Stimulated activated naive CD8-positive, alpha-beta T cell treated with anti-CD3 and anti-CD28 coated beads, Interleukin-15, Interleukin-2, amounts not matched to agents 100 ng/mL and 50 ng/mL, for 24 hours (primary cell): ENCODE measurements around the gene FAM168A.

Experiments used
- H3K27ac Mint-ChIP-seq: one replicate; pipeline ENCODE4 v1.8.0; 2021; ENCODE audit warnings: mild to moderate bottlenecking, mixed read lengths
- H3K27me3 Mint-ChIP-seq: one replicate; pipeline ENCODE4 v1.8.0; 2021; ENCODE audit warnings: mixed read lengths
- H3K36me3 Mint-ChIP-seq: one replicate; pipeline ENCODE4 v1.8.0; 2021; ENCODE audit warnings: low read depth, mixed read lengths
- H3K4me1 Mint-ChIP-seq: one replicate; pipeline ENCODE4 v1.8.0; 2021; ENCODE audit warnings: low read depth, mixed read lengths
- H3K4me3 Mint-ChIP-seq: one replicate; pipeline ENCODE4 v1.8.0; 2021; ENCODE audit warnings: mild to moderate bottlenecking, mixed read lengths
- H3K9me3 Mint-ChIP-seq: one replicate; pipeline ENCODE4 v1.8.0; 2021; ENCODE audit warnings: mixed read lengths

FAM168A gene

GRCh38 chr11:73390601-73391565 lies 207.0 kb downstream of the FAM168A start:
- Mint-ChIP-seq H3K27me3 (no peaks in the 10 kb centered on the region), H3K4me3 (no peak overlapping the region), H3K27ac (no peak overlapping the region), H3K36me3 (peaks cover 9% of the 10 kb centered on the region), H3K9me3 (no peaks in the 10 kb centered on the region), H3K4me1 (peaks cover 26% of the 10 kb centered on the region)

- Mint-ChIP-seq H3K27me3 (no peaks in the 10 kb centered on the region), H3K4me3 (no peak overlapping the region), H3K36me3 (peaks cover 6% of the 10 kb centered on the region), H3K4me1 (peaks cover 36% of the 10 kb centered on the region), H3K9me3 (no peaks in the 10 kb centered on the region), H3K27ac (peak overlapping the region; percentile 23)
These were observed 208.0 kb downstream of the FAM168A start for GRCh38 chr11:73389916-73390315.

GRCh38 chr11:73389134-73389525 lies 208.8 kb downstream of the FAM168A start:
- H3K27ac Mint-ChIP-seq = no peak overlapping the region
- H3K9me3 Mint-ChIP-seq = no peaks in the 10 kb centered on the region
- H3K36me3 Mint-ChIP-seq = peaks cover 5% of the 10 kb centered on the region
- peaks cover 44% of the 10 kb centered on the region for H3K4me1 Mint-ChIP-seq
- no peak overlapping the region for H3K4me3 Mint-ChIP-seq
- H3K27me3 Mint-ChIP-seq = no peaks in the 10 kb centered on the region

- H3K4me1 Mint-ChIP-seq = peaks cover 50% of the 10 kb centered on the region
- peaks cover 5% of the 10 kb centered on the region for H3K36me3 Mint-ChIP-seq
- no peaks in the 10 kb centered on the region for H3K9me3 Mint-ChIP-seq
- no peak overlapping the region for H3K4me3 Mint-ChIP-seq
- peak overlapping the region; percentile 24 for H3K27ac Mint-ChIP-seq
- no peaks in the 10 kb centered on the region for H3K27me3 Mint-ChIP-seq
These were observed 209.4 kb downstream of the FAM168A start for GRCh38 chr11:73388265-73389133.

- H3K4me1 Mint-ChIP-seq = peaks cover 57% of the 10 kb centered on the region
- H3K4me3 Mint-ChIP-seq = no peak overlapping the region
- peak overlapping the region; percentile 24 for H3K27ac Mint-ChIP-seq
- peaks cover 5% of the 10 kb centered on the region for H3K36me3 Mint-ChIP-seq
- no peaks in the 10 kb centered on the region for H3K9me3 Mint-ChIP-seq
- no peaks in the 10 kb centered on the region for H3K27me3 Mint-ChIP-seq
These were observed 210.2 kb downstream of the FAM168A start for GRCh38 chr11:73387594-73388264.

- H3K36me3 Mint-ChIP-seq = peaks cover 5% of the 10 kb centered on the region
- H3K27ac Mint-ChIP-seq = no peak overlapping the region
- peaks cover 69% of the 10 kb centered on the region for H3K4me1 Mint-ChIP-seq
- H3K4me3 Mint-ChIP-seq = no peak overlapping the region
- H3K9me3 Mint-ChIP-seq = no peaks in the 10 kb centered on the region
- H3K27me3 Mint-ChIP-seq = no peaks in the 10 kb centered on the region
These were observed 211.4 kb downstream of the FAM168A start for GRCh38 chr11:73386546-73386945.

GRCh38 chr11:73386016-73386415 lies 211.9 kb downstream of the FAM168A start:
- peak overlapping the region; percentile 78 for H3K27ac Mint-ChIP-seq
- H3K36me3 Mint-ChIP-seq = peaks cover 5% of the 10 kb centered on the region
- H3K9me3 Mint-ChIP-seq = no peaks in the 10 kb centered on the region
- H3K4me1 Mint-ChIP-seq = peaks cover 72% of the 10 kb centered on the region
- H3K27me3 Mint-ChIP-seq = no peaks in the 10 kb centered on the region
- H3K4me3 Mint-ChIP-seq = peak overlapping the region; percentile 48

- H3K9me3 Mint-ChIP-seq = no peaks in the 10 kb centered on the region
- H3K27ac Mint-ChIP-seq = peak overlapping the region; percentile 83
- peaks cover 82% of the 10 kb centered on the region for H3K4me1 Mint-ChIP-seq
- peaks cover 5% of the 10 kb centered on the region for H3K36me3 Mint-ChIP-seq
- no peaks in the 10 kb centered on the region for H3K27me3 Mint-ChIP-seq
- peak overlapping the region; percentile 48 for H3K4me3 Mint-ChIP-seq
These were observed 212.8 kb downstream of the FAM168A start for GRCh38 chr11:73384872-73385689.

- Mint-ChIP-seq H3K4me3 (peak overlapping the region; percentile 48), H3K27ac (peak overlapping the region; percentile 83), H3K27me3 (no peaks in the 10 kb centered on the region), H3K36me3 (peaks cover 6% of the 10 kb centered on the region), H3K4me1 (peaks cover 87% of the 10 kb centered on the region), H3K9me3 (no peaks in the 10 kb centered on the region)
These were observed 213.4 kb downstream of the FAM168A start for GRCh38 chr11:73384531-73384871.

- H3K36me3 Mint-ChIP-seq = peaks cover 6% of the 10 kb centered on the region
- no peak overlapping the region for H3K27ac Mint-ChIP-seq
- H3K4me3 Mint-ChIP-seq = no peak overlapping the region
- no peaks in the 10 kb centered on the region for H3K9me3 Mint-ChIP-seq
- no peaks in the 10 kb centered on the region for H3K27me3 Mint-ChIP-seq
- peaks cover 89% of the 10 kb centered on the region for H3K4me1 Mint-ChIP-seq
These were observed 213.8 kb downstream of the FAM168A start for GRCh38 chr11:73384125-73384441.

- Mint-ChIP-seq H3K4me1 (peaks cover 95% of the 10 kb centered on the region), H3K9me3 (no peaks in the 10 kb centered on the region), H3K27me3 (no peaks in the 10 kb centered on the region), H3K4me3 (no peak overlapping the region), H3K27ac (peak overlapping the region; percentile 71), H3K36me3 (peaks cover 6% of the 10 kb centered on the region)
These were observed 214.4 kb downstream of the FAM168A start for GRCh38 chr11:73383249-73384124.

- Mint-ChIP-seq H3K36me3 (peaks cover 12% of the 10 kb centered on the region), H3K27me3 (no peaks in the 10 kb centered on the region), H3K4me1 (peaks cover 95% of the 10 kb centered on the region), H3K9me3 (no peaks in the 10 kb centered on the region), H3K27ac (no peak overlapping the region), H3K4me3 (no peak overlapping the region)
These were observed 215.2 kb downstream of the FAM168A start for GRCh38 chr11:73382747-73383146.

GRCh38 chr11:73382183-73382582 lies 215.7 kb downstream of the FAM168A start:
- H3K27ac Mint-ChIP-seq = peak overlapping the region; percentile 33
- peaks cover 15% of the 10 kb centered on the region for H3K36me3 Mint-ChIP-seq
- no peaks in the 10 kb centered on the region for H3K9me3 Mint-ChIP-seq
- H3K27me3 Mint-ChIP-seq = no peaks in the 10 kb centered on the region
- H3K4me3 Mint-ChIP-seq = peak overlapping the region; percentile 10
- H3K4me1 Mint-ChIP-seq = peaks cover 93% of the 10 kb centered on the region
